ENCODE results near the gene CEACAM8.
"Not testable (repeated sequence)": the region's sequence is repeated elsewhere in the genome, so short reads cannot be mapped to it uniquely, and the experiment has no call there.

Gene CEACAM8

GRCh38 chr19:42540071-42540553 is 54.6 kb downstream of the CEACAM8 start:
- DNase-seq = peak in 1 of 3 experiments; percentile 27

DNA sequence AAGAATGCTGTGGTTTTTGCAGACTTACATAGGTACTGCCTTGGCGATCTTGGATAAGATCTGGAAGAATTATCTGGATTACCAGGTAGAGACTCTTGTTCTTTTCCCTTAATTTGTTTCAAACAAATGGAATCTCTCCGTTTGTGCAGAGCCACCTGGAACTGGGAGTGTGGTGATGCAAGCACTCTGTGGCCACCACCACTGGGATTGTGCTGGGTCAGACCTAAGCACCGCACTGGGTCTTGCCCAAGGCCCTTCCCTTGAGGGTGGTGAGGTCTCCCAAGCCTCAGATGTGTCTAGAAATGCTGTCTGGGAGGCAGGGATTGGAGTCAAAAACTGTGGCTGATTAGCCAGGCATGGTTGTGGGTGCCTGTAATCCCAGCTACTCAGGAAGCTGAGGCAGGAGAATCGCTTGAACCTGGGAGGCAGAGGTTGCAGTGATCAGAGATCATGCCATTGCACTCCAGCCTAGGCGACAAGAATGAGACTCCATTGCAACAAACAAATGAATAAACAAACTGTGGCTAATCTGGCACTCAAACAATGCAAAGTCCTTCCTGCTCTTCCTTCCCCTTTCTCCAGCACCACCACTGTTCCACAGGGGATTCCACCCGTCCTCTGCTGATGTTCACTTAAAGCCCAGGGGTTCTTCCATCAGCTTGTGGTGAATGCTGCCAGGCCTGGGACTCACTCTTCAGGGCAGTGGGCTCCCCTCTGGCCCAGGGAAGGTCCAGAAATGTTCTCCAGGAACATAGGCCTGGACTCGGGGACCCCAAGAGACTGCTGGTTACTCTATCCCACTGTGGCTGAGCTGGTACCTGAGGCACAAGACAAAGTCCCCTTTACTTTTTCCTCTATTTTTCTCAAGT is 55.6 kb downstream of the CEACAM8 start:
- no peak for DNase-seq

DNA sequence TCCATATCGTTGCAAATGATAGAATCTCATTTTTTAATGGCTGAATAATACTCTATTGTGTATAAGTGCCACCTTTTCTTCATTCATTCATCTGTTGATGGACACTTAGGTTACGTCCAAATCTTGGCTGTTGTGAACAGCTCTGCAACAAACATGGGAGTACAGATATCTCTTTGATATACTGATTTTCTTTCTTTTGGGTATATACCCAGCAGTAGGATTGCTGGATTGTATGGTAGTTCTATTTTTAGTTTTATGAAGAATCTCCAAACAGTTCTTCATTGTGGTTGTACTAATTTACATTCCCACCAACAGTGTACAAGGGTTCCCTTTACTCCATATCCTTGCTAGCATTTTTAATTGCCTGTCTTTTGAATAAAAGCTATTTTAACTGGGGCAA is 59.4 kb downstream of the CEACAM8 start:
- DNase-seq = not testable (repeated sequence)

DNA sequence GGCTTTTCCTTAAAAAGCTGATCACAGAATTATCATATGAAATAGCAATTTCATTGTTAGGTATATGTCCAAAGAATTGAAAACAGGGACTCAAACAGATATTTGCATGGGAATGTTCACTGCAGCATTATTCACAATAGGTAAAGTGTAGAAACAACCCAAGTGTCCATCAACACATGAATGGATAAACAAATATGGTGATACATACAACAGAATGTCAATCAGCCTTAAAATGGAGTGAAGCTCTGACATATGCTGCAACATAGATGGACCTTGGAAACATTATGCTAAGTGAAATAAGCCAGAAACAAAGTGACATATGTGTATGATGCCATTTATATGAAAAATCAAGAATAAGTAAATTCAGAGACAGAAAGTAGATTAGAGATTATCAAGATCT is 60.3 kb downstream of the CEACAM8 start:
- DNase-seq = no peak

DNA sequence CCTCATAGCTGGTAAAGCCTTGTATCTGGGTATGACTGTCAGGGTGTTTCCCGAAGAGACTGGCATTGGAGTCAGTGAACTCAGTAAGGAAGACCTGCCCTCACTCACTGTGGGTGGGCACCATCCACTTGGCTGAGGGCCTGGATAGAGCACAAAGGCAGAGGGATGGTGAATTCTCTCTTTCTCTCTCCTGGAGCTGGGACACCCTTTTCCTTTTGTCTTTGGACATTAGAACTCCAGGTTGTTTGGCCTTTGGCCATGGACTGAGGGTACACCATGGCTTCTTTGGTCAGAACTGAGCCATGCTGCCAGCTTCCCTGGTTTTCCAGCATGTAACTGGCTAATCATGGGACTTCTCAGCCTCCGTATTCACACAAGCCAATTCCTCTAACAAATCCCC is 61.8 kb downstream of the CEACAM8 start:
- DNase-seq = no peak

- no peak for DNase-seq
Observed at GRCh38 chr19:42531313-42531712, 63.4 kb downstream of the CEACAM8 start.

Measured in NCI-H1417 (cell line).